HepG2 (cell line): ENCODE measurements around the gene OSBPL1A. TPM values are rescaled to one million over a fixed set of nuclear protein-coding genes. Genes with fewer than 3 reads are reported as not detected.

Source experiments
- ATAC-seq: fragments of 200-7000 bp; cut with Tn5 transposase; 3 replicates; pipeline ENCODE4 v1.9.1; 2020; ENCODE audit warnings: mild to moderate bottlenecking, moderate library complexity
- BruUV-seq: library from RNA; stranded (reverse); fragments of 400-500 nt; replicated peaks from 2 replicates; lab custom pipeline; 2021; lab: Mats Ljungman, UMichigan
- CTCF ChIA-PET: fragments of 300-600 bp; formaldehyde crosslinking; extraction: SDS; loops from one replicate; lab custom pipeline; 2021; ENCODE audit warnings: low total read pairs, inconsistent platforms, low intra/inter-chr PET ratio; lab: Yijun Ruan, JAX
- POLR2A ChIA-PET: fragments of 350-600 bp; sonication (Branson Sonifier 250); formaldehyde crosslinking; loops from one replicate; lab custom pipeline; 2020; ENCODE audit warnings: antibody characterized with exemption, inconsistent platforms; lab: Yijun Ruan, JAX
- DNase-seq: peaks from one replicate; pipeline ENCODE4 v3.0.0-alpha.2; 2015; ENCODE audit warnings: low spot score
- FAIRE-seq: peaks from 3 replicates; lab custom pipeline; 2011; peaks lifted over from hg19 to GRCh38; lab: Jason Lieb, UNC
- H2AFZ ChIP-seq: one replicate; pipeline ENCODE4 v1.6.1; 2011; ENCODE audit warnings: low read length, inconsistent platforms
- H3K27ac ChIP-seq: fragments of 300-600 bp; 3 replicates; pipeline ENCODE4 v1.8.0; 2011; ENCODE audit warnings: mixed run types, mild to moderate bottlenecking, mixed read lengths, low read length, inconsistent platforms; ENCODE audit not compliant: insufficient read depth; ENCODE audit errors: extremely low read length
- H3K27me3 ChIP-seq, 2 experiments: fragments of 200-600 bp in 1 of 2; 2 replicates in 1 of 2; 3 replicates in 1 of 2; pipeline versions ENCODE4 v1.6.0 to v1.8.0; 2011; ENCODE audit warnings: low read length in 2 of 2, mild to moderate bottlenecking in 2 of 2, moderate library complexity in 2 of 2, inconsistent platforms in 1 of 2; ENCODE audit not compliant: insufficient read depth in 2 of 2, control insufficient read depth in 1 of 2
- H3K36me3 ChIP-seq, 2 experiments: fragments of 200-600 bp in 1 of 2; replicated peaks in 1 of 2; 2 replicates in 1 of 2; 3 replicates in 1 of 2; pipeline versions ENCODE4 v1.5.1 to v1.8.0; 2011; ENCODE audit warnings: low read length in 2 of 2, inconsistent platforms in 1 of 2; ENCODE audit not compliant: insufficient read depth in 2 of 2, control insufficient read depth in 1 of 2
- H3K4me1 ChIP-seq: 2 replicates; pipeline ENCODE4 v1.5.1; 2012; ENCODE audit warnings: low read length, inconsistent platforms; ENCODE audit not compliant: insufficient read depth
- H3K4me2 ChIP-seq: 2 replicates; pipeline ENCODE4 v1.6.0; 2011; ENCODE audit warnings: low read depth, low read length, inconsistent platforms
- H3K4me3 ChIP-seq, 3 experiments: fragments of 200-600 bp in 1 of 3; sonication (generic), shearing (Covaris generic) in 1 of 3; replicated peaks in 1 of 3; 2 replicates each; pipeline ENCODE4 v1.5.1; 2011 to 2016; ENCODE audit warnings: low read length in 3 of 3, inconsistent platforms in 2 of 3, low read depth in 2 of 3, mild to moderate bottlenecking in 2 of 3, control low read depth in 1 of 3, mixed read lengths in 1 of 3; ENCODE audit not compliant: insufficient read depth in 1 of 3
- H3K79me2 ChIP-seq: one replicate; pipeline ENCODE4 v1.6.1; 2011; ENCODE audit warnings: low read length, inconsistent platforms; ENCODE audit not compliant: insufficient read depth
- H3K9ac ChIP-seq: 2 replicates; pipeline ENCODE4 v1.6.0; 2011; ENCODE audit warnings: mild to moderate bottlenecking, low read depth, low read length, inconsistent platforms; ENCODE audit not compliant: insufficient read depth
- H3K9me3 ChIP-seq: 2 replicates; pipeline ENCODE4 v1.5.1; 2012; ENCODE audit warnings: mild to moderate bottlenecking, low read length
- H4K20me1 ChIP-seq: 2 replicates; pipeline ENCODE4 v1.6.0; 2011; ENCODE audit warnings: inconsistent platforms, mild to moderate bottlenecking, low read length, moderate library complexity; ENCODE audit not compliant: insufficient read depth
- BRF2 ChIP-seq: sonication (generic); formaldehyde crosslinking; IDR thresholded peaks from 2 replicates; pipeline ENCODE4 v1.8.1; 2022; ENCODE audit warnings: mild to moderate bottlenecking, missing genetic modification reagents
- CHD4 ChIP-seq: fragments of 200-600 bp; sonication (generic); IDR thresholded peaks from 2 replicates; pipeline ENCODE4 v1.7.0; 2017; ENCODE audit warnings: mild to moderate bottlenecking, low read length, borderline replicate concordance
- FOXC1 ChIP-seq: sonication (generic); formaldehyde crosslinking; IDR thresholded peaks from 2 replicates; pipeline ENCODE4 v1.8.0; 2022; ENCODE audit warnings: mild to moderate bottlenecking, missing genetic modification reagents, borderline replicate concordance
- GTF3A ChIP-seq: sonication (generic); formaldehyde crosslinking; conservative IDR thresholded peaks from 2 replicates; pipeline ENCODE4 v1.4.0; 2020; ENCODE audit warnings: mild to moderate bottlenecking, missing genetic modification reagents
- HMG20B ChIP-seq: conservative IDR thresholded peaks from 2 replicates; pipeline ENCODE4 v1.6.1; 2016; ENCODE audit warnings: missing genetic modification reagents, missing compliant biosample characterization
- IRF9 ChIP-seq: sonication (generic); formaldehyde crosslinking; IDR thresholded peaks from 2 replicates; pipeline ENCODE4 v1.8.0; 2022; ENCODE audit warnings: missing genetic modification reagents, mild to moderate bottlenecking, borderline replicate concordance
- MED1 ChIP-seq: sonication (generic); formaldehyde crosslinking; IDR thresholded peaks from 2 replicates; pipeline ENCODE4 v1.4.0; 2020; ENCODE audit warnings: missing genetic modification reagents
- NFKBIZ ChIP-seq: IDR thresholded peaks from 2 replicates; pipeline ENCODE4 v1.6.1; 2018; ENCODE audit warnings: missing genetic modification reagents, missing compliant biosample characterization
- TAF1 ChIP-seq: sonication (generic); formaldehyde crosslinking; IDR thresholded peaks from 2 replicates; pipeline ENCODE4 v1.4.0; 2020; ENCODE audit warnings: missing genetic modification reagents
- ZBTB1 ChIP-seq: sonication (generic); formaldehyde crosslinking; IDR thresholded peaks from 2 replicates; pipeline ENCODE4 v1.4.0; 2020; ENCODE audit warnings: missing genetic modification reagents, borderline replicate concordance
- ZNF17 ChIP-seq: sonication (generic); formaldehyde crosslinking; IDR thresholded peaks from 2 replicates; pipeline ENCODE4 v1.5.0; 2020; ENCODE audit warnings: mild to moderate bottlenecking, missing genetic modification reagents
- ZNF629 ChIP-seq: sonication (generic); formaldehyde crosslinking; conservative IDR thresholded peaks from 2 replicates; pipeline ENCODE4 v1.5.0; 2020; ENCODE audit warnings: missing genetic modification reagents
- ZNF761 ChIP-seq: sonication (generic); formaldehyde crosslinking; conservative IDR thresholded peaks from 2 replicates; pipeline ENCODE4 v1.4.0; 2020; ENCODE audit warnings: mild to moderate bottlenecking, missing genetic modification reagents
- ZNF800 ChIP-seq: sonication (generic); formaldehyde crosslinking; IDR thresholded peaks from 2 replicates; pipeline ENCODE4 v1.4.0; 2020; ENCODE audit warnings: missing genetic modification reagents
- WGBS: methylation state at CpG from one replicate; pipeline ENCODE4 v1.1.6; 2017; ENCODE audit warnings: low lambda C conversion rate; 5-methylcytosine and 5-hydroxymethylcytosine counted together
- in situ Hi-C: cut with HindIII; loops from 2 replicates; pipeline ENCODE4 v1.10.0; 2017; ENCODE audit warnings: low pct_unique_long_range_greater_than_20kb; ENCODE audit not compliant: extremely low pct_ligation_motif_present
- intact Hi-C: fragments of 100-400 bp; cut with micrococcal nuclease; formaldehyde crosslinking; loops from one replicate; pipeline ENCODE4 v1.10.0; 2022; ENCODE audit not compliant: unreplicated experiment
- polyA plus RNA-seq, 8 experiments: library from polyadenylated mRNA; depleted of rRNA in 3 of 8; stranded (reverse) in 7 of 8; unstranded in 1 of 8; fragments of >200 nt; fragmentation: Illumina TruSeq in 4 of 8; extraction: Trizol in 4 of 8; gene quantifications; 2 replicates each; pipeline versions ENCODE4 v1.2.1 to v1.2.3, GENCODE V29; 2011 to 2016; ENCODE audit warnings: low read depth in 4 of 8, missing spikeins in 1 of 8, mixed read lengths in 1 of 8; ENCODE audit not compliant: insufficient read depth in 1 of 8
- total RNA-seq, 5 experiments: library from RNA; depleted of rRNA; stranded (reverse); fragments of >200 nt; fragmentation: Illumina TruSeq; extraction: Trizol; gene quantifications; 2 replicates each; pipeline ENCODE4 v1.2.3, GENCODE V29; 2016; ENCODE audit warnings: low read depth in 1 of 5

Gene OSBPL1A
- total and polyA plus RNA-seq, 2 of the 13 experiments (the other 11 are each of a cell fraction or from before 2014, with no cell fraction given) = 0.02 TPM; not detected in 1

- no peak for TF ChIP-seq FOXC1 (CRISPR knock-in tag)
- TF ChIP-seq ZNF17 (CRISPR knock-in tag) = no peak
- TF ChIP-seq ZNF761 (CRISPR knock-in tag) = no peak
- peak; percentile 100 for TF ChIP-seq GTF3A
- no peak for TF ChIP-seq CHD4
- TF ChIP-seq ZBTB1 (CRISPR knock-in tag) = no peak
- TF ChIP-seq ZNF629 (CRISPR knock-in tag) = peak; percentile 51; the same call in 1 of the 2 replicates
- no peak for TF ChIP-seq IRF9
- no peak for TF ChIP-seq MED1 (CRISPR knock-in tag)
- no peak for TF ChIP-seq ZNF800 (CRISPR knock-in tag)
Measured at GRCh38 chr18:24170360-24170759, 227.3 kb downstream of the OSBPL1A start (continued).

- no peak for TF ChIP-seq TAF1 (CRISPR knock-in tag)
- no peak for TF ChIP-seq BRF2 (CRISPR knock-in tag)
- TF ChIP-seq HMG20B (CRISPR knock-in tag) = no peak
- no peak for TF ChIP-seq NFKBIZ (CRISPR knock-in tag)
- no peak for TF ChIP-seq FOXC1 (CRISPR knock-in tag)
- no peaks in the 10 kb centered on the region for H3K79me2 ChIP-seq
- H3K27ac ChIP-seq = no peak overlapping the region
- FAIRE-seq (no peak), DNase-seq (no peak), ATAC-seq (no peak)
- ChIA-PET POLR2A (no interaction called here), CTCF (no interaction called here)
- no TSS peak for BruUV-seq
- intact Hi-C loops (no loop called here), in situ Hi-C loops (no loop called here)
- no peak overlapping the region for H3K4me2 ChIP-seq
- peaks cover 0 to 16% of the 10 kb centered on the region in 2 experiments; a peak in 1 of 5 replicates for H3K27me3 ChIP-seq
- no peak overlapping the region for H3K4me3 ChIP-seq
- no peaks in the 10 kb centered on the region for H3K4me1 ChIP-seq
- H3K9me3 ChIP-seq = no peaks in the 10 kb centered on the region
- 53% methylated on average over 7 of the region's 7 CpGs for WGBS
- no peaks in the 10 kb centered on the region for H3K36me3 ChIP-seq
- H3K9ac ChIP-seq = no peak overlapping the region
- no peaks in the 10 kb centered on the region for H4K20me1 ChIP-seq
- no peak overlapping the region for H2AFZ ChIP-seq
Measured at GRCh38 chr18:24168496-24168895, 229.1 kb downstream of the OSBPL1A start.
